HG02798 (cell line): ENCODE results near the gene MRPS7.

ENCODE experiments used
- ATAC-seq: cut with Tn5 transposase; IDR thresholded peaks from one replicate; pipeline ENCODE4 v1.9.1; 2021; ENCODE audit warnings: mild to moderate bottlenecking; ENCODE audit not compliant: unreplicated experiment, poor library complexity

Gene MRPS7

GRCh38 chr17:75261336-75262111 lies at the start of gene MRPS7, which contains the start of gene GGA3:
TSS of gene MRPS7 (plus strand) at chr17:75261879. CDS start at chr17:75261901, 22 bp downstream.
TSS of gene GGA3 (minus strand) at chr17:75261606. CDS start at chr17:75261587, 19 bp downstream.
- peak; percentile 90 for ATAC-seq

GRCh38 chr17:75218131-75218530 lies 43.5 kb upstream of the MRPS7 start:
- ATAC-seq = no peak

GRCh38 chr17:75219815-75220214 lies 41.9 kb upstream of the MRPS7 start:
- no peak for ATAC-seq

GRCh38 chr17:75225016-75225415 lies 36.7 kb upstream of the MRPS7 start:
- ATAC-seq = no peak

GRCh38 chr17:75227729-75228128 lies 34.0 kb upstream of the MRPS7 start:
- ATAC-seq = no peak

- no peak for ATAC-seq
These were observed 33.4 kb upstream of the MRPS7 start for GRCh38 chr17:75228305-75228704.

GRCh38 chr17:75228847-75229246 lies 32.8 kb upstream of the MRPS7 start:
- no peak for ATAC-seq

GRCh38 chr17:75231071-75231470 lies 30.6 kb upstream of the MRPS7 start:
- ATAC-seq = no peak

- no peak for ATAC-seq
These were observed 29.8 kb upstream of the MRPS7 start for GRCh38 chr17:75231741-75232464.

GRCh38 chr17:75232786-75233185 lies 28.9 kb upstream of the MRPS7 start:
- ATAC-seq = no peak

GRCh38 chr17:75237100-75238014 lies 24.3 kb upstream of the MRPS7 start:
- no peak for ATAC-seq

- no peak for ATAC-seq
These were observed 23.6 kb upstream of the MRPS7 start for GRCh38 chr17:75238020-75238580.

- no peak for ATAC-seq
These were observed 22.9 kb upstream of the MRPS7 start for GRCh38 chr17:75238684-75239191.

- ATAC-seq = no peak
These were observed 22.5 kb upstream of the MRPS7 start for GRCh38 chr17:75239214-75239613.

GRCh38 chr17:75239778-75240393 lies 21.8 kb upstream of the MRPS7 start:
- no peak for ATAC-seq

- ATAC-seq = no peak
These were observed 21.1 kb upstream of the MRPS7 start for GRCh38 chr17:75240394-75241142.

GRCh38 chr17:75241143-75241430 lies 20.6 kb upstream of the MRPS7 start:
- no peak for ATAC-seq

- ATAC-seq = no peak
These were observed 20.2 kb upstream of the MRPS7 start for GRCh38 chr17:75241502-75241901.

GRCh38 chr17:75241996-75242460 lies 19.7 kb upstream of the MRPS7 start:
- no peak for ATAC-seq
